Fibroblast of skin of left biceps (primary cell): Measurements from ENCODE around the gene GID4.

Source experiments
- DNase-seq, 2 experiments: peaks; one replicate each; pipeline ENCODE4 v3.0.0-alpha.2; 2013; ENCODE audit warnings: low read depth in 2 of 2

The GID4 gene

GRCh38 chr17:18043491-18043890 is 4.3 kb downstream of the GID4 start:
- DNase-seq, result no peak

DNA sequence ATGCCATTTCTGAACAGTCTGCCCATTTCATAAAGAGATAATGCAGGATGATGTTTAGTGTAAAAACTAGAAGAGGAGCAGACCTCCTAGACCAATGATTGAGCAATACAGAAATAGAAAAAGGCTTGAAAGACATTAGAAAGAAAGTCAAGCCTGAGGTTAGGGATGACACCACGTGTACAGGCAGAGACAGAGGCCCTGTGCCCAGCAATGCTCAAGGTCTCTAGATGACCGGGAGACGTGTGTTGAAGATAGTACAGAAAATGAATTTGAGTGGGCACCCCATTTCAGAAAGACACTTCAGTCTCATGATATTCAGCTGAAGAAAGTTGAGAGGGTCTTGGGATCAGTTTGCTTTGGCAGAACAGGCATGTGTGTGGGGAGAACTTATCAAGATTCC is 5.4 kb downstream of the GID4 start:
- no peak for DNase-seq

DNA sequence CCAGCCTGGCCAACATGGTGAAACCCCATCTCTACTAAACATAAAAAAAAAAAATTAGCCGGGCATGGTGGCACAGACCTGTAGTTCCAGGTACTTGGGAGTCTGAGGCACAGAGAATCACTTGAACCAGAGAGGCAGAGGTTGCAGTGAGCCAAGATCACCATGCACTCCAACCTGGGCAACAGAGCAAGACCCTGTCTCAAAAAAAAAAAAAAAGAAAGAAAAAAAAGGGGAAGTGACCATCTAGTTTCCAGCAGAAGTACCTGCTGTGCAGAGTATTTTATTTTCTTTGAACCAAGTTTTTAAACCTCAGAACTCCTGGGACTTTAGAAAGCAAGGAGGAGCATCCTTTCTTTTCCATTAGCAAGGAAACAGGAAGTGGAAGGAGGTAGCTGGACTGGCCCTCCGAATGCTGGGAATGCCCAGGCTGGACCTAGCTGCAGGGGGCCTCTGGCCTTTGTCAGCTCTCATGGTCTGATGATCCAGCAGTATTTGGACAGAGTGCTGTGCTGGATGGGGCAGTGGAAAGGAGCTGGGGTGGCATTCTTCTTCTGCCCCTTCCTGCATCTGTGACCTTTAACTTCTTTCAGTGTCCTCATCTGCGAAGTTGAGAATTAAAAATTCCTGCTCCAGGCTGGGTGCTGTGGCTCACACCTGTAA is 6.6 kb downstream of the GID4 start:
- DNase-seq, result no peak

- DNase-seq, result no peak
Measured at GRCh38 chr17:18055597-18055996, 16.4 kb downstream of the GID4 start.

- DNase-seq, result no peak
Measured at GRCh38 chr17:18056214-18056613, 17.0 kb downstream of the GID4 start.

- DNase-seq, result no peak
Measured at GRCh38 chr17:18059283-18059682, 20.1 kb downstream of the GID4 start.

GRCh38 chr17:18064053-18064452 is 24.8 kb downstream of the GID4 start:
- no peak for DNase-seq

DNA sequence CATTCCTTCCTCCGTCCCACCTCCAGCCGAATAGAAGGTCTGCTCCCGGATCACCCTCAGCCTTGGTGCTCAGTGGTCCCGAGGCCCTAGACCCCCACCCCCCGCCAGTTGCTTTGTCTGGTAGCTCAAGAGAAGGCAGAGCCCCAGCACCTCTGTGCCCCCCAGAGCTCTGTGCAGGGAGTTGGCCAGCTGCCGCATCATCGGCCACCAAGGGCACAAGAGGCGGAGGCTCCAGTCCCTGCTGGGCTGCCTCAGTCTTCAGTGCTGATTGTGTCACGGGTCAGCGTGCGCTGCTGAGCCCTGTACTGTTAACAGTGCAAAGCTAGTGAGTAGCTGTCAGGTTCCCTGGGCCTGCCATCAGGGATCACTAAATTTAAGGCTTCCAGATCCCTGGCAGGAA is 26.3 kb downstream of the GID4 start:
- DNase-seq, result no peak

DNA sequence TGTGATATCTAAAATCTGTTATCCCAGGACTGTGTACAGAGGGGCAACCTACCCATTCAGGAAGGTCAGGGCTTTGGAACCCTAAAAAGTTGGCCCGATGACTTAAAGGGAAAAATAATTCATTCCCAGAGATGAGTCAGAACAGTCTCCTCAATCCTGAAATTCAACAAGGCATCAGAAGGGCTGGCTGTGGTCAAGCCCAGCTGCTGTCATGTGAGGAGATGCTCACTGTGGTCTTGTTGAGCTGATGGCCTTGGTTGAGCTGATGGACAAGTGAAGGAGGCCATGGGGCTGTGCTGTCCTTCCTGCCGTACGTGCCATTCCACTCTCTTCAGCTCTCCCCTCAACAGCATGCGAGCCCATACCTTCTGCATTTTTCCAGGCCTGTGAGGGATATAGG is 27.7 kb downstream of the GID4 start:
- no peak for DNase-seq

DNA sequence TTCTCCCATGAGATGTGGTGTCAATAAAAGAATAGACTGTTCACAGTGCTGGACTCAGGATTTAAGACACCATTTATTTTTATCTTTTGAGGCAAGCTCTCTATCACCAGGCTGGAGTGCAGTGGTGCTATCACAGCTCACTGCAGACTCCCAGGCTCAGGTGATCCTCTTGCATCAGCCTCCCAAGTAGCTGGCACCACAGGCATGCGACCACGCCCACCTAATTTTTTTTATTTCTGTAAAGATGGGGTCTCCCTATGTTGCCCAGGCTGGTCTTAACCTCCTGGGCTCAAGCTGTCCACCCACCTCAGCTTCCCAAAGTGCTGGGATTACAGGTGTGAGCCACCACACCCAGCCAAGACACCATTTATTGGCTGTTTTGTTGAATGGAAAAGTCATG is 29.9 kb downstream of the GID4 start:
- no peak for DNase-seq

DNA sequence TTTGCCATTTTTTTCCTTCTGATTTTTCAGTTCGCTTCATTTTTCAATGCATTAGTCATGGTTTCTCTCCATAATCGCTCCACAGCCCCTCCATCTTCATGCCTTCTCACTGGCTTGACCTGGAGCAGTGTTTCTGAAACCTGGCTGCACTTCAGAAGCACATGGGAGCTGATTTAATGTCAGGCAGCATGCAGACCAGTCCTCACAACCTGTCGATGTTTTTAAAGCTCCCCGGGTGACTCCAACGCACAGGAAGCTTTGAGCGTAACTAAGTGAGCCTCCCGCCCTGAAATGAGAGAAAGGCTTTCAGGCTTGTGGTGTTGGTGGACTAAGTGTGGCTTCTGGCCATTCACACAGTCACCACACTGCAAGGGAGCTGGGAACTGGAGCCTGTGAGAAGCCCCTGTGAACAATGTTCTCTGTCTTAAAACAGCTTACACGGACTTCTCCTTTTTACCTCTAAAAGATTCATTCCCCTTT is 31.7 kb downstream of the GID4 start:
- no peak for DNase-seq

- DNase-seq, result no peak
Measured at GRCh38 chr17:18071751-18072150, 32.5 kb downstream of the GID4 start.

GRCh38 chr17:18074566-18075272 is 35.5 kb downstream of the GID4 start:
- no peak for DNase-seq

DNA sequence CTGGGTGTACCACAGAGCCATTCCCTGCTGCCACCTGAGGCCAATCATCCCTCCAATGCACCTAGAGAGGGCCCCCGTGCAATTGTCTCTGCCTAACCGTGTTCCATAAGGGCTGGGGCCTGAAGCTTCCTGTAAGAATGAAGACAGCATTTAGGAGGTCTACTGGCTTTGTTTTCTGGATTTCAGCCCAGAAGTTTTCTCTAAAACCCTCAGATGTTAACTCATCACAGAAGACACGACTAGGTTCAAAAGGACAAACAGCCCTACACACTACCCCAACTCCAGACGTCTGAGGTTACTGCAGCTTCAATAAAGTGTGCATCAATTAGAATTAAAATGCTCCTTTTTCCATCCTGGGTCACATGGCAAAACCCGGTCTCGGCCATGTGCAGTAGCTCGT is 37.7 kb downstream of the GID4 start:
- no peak for DNase-seq

- no peak for DNase-seq
Measured at GRCh38 chr17:18079543-18079942, 40.3 kb downstream of the GID4 start.

DNA sequence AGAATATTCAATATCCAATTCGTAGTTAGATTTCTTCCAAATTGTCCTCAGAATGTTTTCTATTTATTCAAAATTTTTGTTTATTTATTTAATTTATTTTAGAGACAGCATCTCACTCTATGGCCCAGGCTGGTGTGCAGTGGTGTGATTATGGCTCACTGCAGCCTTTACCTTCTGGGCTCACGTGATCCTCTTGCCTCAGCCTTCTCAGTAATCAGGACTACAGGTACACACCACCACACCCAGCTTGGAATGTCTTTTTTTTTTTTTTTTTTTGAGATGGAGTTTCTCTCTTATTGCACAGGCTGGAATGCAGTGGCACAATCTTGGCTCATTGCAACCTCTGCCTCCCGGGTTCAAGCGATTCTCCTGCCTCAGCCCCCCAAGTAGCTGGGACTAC is 45.0 kb downstream of the GID4 start:
- no peak for DNase-seq

DNA sequence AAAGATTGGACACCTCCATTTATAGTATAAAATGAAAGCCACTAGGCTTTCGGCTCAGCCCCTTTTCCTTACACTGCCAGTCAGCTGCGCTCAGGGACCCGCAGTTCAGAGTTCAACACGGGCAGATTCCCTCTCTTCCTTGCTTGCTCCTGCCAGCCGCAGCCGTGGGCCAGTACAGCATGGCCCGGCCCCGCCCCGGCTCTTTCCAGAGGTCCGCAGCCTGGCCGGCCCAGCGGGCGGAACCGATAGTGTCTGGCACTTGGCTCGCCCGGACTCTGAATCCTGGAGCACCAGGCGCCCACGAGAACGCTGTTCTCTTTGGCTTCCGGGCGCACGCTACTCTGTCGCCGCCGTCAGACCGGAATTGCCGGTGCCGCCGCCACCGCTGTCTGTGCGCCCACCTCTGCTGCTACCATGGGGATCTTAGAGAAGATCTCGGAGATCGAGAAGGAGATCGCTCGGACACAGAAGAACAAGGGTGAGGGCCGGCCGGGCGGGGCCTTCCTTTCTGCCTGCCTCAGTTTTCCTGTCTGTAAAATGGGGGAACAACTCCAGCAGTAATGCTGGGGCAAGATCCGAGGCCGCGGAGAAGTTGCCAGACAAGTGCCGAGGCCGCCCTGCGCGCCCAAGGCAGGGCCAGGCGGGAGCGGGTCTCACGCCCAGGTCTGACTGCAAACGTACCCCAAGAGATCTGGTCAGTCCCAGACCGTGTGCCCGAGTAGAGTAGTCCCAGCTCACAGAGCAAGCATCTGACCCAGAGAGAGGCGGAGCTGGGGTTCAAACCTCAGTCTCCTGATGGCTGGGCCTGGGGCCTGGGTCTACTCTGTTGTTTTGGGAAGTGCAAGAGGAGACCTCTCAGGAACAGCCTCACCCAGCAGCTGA is 48.6 kb downstream of the GID4 start, which contains the start of gene DRG2:
Gene DRG2, plus strand, starts transcription at position 339 of the 882 bp plus-strand sequence. Its CDS starts 76 bp downstream, at position 415.
- DNase-seq, result peak; percentile 76

- no peak for DNase-seq
Measured at GRCh38 chr17:18089613-18090012, 50.4 kb downstream of the GID4 start.

DNA sequence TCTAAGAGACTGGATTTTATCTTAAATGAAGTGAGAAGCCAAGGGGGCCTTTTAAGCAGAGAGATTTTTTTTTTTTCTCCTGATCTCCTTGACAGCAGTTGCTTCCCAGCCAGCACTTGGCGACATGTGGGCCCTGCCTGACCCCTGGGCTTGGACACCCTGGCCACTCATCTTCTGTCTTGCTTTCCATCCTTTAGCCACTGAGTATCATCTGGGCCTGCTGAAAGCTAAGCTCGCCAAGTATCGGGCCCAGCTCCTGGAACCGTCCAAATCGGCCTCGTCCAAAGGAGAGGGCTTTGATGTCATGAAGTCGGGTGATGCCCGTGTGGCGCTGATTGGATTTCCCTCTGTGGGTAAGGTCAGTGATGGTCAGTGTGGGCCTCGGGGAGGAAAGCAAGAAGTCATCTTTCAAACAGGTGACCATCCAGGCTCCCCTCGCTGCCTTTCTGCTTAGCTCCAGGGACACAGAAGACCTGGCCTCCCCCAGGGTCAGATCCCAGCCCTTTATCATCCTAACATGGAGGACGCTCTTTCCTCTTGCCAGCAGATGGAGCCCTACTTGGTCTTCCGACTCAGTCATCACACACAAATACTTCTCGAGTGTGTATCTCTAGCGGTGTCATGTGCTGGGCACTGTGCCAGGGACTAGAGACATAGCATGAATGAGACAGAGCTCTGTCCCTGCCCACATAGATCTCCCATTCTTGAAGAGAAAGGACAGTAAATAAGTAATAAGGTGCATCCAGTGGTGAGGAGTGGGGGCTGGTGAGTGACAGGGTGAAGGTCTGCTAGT is 54.6 kb downstream of the GID4 start:
- peak; percentile 19 to 30 for DNase-seq

- DNase-seq, result no peak
Measured at GRCh38 chr17:18094409-18094807, 55.2 kb downstream of the GID4 start.

DNA sequence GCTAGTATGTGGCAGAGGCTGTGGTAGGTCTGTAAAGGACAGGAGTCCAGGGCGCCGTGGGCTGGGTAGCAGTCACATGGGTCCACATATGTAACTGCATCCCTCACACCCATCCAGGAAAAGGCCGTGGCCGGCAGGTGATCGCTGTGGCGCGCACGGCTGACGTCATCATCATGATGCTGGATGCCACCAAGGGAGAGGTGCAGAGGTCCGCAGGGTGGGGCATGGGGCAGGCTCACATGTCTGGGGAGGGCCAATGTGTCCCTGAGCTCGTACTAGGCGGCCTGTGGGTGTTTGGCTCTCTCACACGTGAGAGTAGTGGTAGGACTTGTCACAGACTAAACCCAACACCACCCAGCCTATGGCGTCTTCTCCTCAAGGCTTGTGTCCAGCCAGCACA is 60.3 kb downstream of the GID4 start:
- DNase-seq, result no peak

DNA sequence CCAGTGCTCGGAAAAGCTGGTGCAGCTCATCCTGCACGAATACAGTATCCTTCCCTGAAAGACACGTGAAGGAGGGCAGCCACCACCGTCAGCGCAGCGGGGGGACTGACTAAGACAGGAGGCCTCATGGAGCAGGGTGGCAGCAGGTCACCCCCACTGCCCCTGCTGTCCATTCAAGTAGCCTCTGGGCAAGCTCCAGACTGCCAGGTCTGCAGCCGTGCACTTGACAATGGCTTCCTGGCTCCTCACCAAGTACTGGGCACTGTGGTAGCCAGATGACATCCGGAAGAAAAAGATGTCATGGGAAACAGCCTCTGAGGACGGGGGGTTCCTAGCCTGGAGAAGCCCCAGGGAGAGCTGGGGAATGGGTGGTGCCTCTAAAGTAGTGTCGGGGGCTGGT is 61.4 kb downstream of the GID4 start:
- no peak for DNase-seq
